ENCODE measurements around the gene PHF2.

The PHF2 gene

DNA sequence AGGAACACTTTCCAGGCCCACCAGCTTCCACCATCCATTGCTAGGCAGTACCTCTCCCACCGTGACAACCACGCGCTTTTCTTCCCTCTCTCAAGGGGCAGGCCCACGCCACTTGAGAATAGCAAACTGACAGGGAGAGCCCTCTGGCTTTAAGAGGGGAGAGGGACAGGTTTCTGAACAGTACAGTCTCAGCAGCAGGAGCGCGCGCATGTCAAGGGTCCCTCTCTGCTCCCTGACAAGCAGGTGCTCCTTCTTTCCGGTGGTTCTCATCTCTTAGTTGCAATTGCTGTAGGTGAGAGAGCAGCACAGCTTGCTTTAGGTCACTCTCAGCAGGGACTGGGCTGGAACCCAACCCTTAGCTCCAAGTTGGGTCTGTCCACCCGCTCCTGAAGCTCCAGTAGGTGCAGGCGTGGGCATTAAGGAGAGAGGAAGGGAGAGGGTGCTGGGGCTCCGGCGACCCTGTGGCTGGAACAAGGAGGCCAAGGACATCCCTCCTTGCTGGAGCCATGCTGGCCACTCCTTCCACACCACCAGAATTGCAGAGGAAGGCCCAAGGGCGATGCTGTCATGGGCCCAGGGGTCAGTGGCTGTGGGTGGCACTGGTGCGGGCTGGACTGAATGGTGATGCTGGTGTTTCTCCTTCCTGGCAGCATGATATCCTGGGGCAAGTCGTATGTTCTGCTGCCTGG lies 9.0 kb upstream of the PHF2 start:
- peak in 3 of 51 donors; percentile 42 to 64 (median 52) for DNase-seq

DNA sequence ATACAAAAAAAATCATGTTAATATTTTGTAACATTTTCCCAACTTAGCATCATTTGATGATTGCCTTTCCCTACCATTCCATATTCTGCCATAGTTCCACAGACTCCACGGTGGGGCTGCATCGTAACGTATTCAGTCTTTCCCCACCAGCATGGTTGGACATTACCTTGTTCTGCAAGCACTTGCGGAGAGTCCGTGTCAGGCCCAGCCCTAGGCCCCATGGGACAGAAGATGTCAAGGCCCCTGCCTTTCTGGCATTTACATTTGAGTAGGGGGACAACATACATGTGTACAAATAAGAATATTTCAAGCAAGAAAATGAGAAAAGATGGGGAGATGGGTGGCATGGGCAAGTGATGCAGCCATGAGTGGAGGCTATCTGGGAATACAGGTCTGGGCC lies 8.2 kb upstream of the PHF2 start:
- no peak for DNase-seq

DNA sequence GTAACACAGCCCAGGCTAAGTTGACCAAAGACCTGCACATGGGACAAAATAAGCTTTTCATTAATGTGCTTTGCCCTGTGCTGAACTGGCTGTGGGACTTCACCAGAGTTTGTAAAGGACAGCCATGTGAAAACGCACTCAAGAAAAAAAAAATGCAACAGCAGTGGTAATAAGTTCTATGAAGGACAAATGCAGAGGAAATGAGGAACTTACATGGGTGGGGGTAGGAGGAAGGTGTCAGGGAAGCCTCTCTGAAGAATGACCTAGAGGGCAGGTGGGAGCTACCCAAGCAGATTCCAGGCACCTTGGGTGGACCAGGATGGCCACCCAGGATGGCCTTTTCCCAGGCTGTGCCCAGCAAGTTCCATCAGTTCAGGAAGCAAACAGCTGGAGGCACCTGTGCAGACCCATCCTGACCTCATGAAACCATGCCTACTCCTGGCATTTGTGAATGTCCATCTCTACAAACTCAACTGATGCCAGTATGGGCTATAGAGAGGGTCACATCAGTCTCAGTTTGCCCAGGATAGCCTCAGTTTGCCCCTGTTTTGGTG lies 6.7 kb upstream of the PHF2 start:
- DNase-seq, result no peak

GRCh38 chr9:93572221-93572620 lies 4.2 kb upstream of the PHF2 start:
- no peak for DNase-seq

- no peak for DNase-seq
These were observed 3.5 kb upstream of the PHF2 start for GRCh38 chr9:93572636-93573515.

- DNase-seq, result no peak
These were observed 2.9 kb upstream of the PHF2 start for GRCh38 chr9:93573516-93573828.

- no peak for DNase-seq
These were observed 2.1 kb upstream of the PHF2 start for GRCh38 chr9:93574091-93574899.

- DNase-seq, result no peak
These were observed 1.2 kb upstream of the PHF2 start for GRCh38 chr9:93574900-93575795.

GRCh38 chr9:93575796-93576257 lies 557 bp upstream of the PHF2 start:
- DNase-seq, result peak in 16 of 51 donors; percentile 26 to 67 (median 40)

DNA sequence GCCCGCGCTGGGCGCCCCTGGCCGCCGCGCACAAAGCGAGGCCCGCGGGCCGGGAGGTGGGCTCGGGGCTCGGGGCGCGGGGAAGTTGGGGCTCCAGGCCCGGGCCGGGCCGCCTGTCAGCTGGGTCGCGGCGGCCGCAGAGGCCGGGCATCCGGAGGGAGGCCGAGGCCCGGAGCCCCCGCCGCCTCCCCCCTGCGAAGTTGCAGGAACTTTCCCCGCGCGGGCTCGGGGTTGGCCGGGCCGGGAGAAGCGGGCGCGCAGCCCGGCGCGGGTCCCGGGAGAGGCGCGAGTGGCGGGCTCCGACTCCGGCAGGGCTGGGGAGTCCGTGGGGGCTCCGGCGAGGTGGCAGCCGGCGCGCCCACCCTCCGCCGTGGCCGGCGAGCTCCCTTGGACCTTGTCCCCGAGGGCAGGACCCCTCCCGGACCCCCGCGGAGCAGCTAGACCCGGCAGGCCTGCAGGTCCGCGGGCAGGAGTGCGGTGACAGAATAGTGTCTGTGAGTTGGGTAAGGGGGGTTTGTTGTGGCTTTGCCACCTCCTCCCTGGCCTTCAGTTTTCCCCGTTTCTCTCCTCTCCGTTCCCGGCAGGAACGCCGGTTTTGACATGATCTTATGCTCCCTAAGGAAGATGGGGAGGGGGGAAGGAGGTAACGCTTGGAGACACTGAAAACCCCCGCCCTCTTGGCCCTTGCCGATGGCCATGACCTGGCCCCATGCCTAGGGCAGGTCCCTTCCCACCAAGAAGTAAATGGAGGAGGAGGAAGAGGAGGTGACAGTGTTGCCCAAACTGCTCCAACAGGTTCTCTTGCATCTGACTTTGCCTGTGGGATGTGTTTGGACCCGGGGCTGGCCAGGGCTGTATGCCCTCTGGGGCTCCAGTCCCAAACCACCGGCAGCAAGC lies 942 bp downstream of the PHF2 start:
- DNase-seq, result peak in 5 of 51 donors; percentile 20 to 52 (median 39)

DNA sequence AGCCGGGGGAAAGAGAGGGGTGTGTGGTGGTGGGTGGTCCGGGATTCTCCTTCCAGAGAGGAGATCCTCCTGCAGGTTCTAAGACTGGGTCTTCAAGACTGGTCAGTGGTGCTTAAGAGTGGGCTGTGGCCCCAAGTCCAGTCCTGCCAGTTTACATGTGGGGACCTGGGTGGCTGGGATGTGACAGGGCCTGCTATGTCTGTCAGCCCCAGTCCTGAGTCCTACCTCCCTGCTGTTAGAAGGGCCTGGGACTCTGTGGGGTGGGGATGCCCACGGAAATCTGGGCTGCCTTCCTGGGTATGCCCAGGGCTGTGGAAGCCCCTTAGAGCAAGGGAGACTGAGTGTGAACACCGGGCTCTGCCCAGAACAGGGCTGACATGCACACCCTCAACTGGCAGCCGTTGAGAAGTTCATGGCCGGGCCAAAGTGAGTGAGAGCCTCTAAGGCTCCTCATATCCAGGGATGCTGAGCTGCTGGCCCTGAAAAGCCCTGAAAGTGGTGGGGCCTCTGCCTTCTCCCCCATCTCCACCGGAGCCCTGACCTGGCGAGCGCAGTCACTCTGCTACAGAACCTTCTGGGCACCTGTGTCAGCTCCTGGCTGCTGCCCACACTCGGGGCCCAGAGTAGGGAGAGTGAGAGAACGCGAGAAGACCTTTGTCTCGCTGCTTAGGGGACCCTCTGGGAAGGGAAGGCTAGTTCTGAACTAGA lies 1.7 kb downstream of the PHF2 start:
- DNase-seq, result no peak

- DNase-seq, result no peak
These were observed 2.5 kb downstream of the PHF2 start for GRCh38 chr9:93578844-93579243.

DNA sequence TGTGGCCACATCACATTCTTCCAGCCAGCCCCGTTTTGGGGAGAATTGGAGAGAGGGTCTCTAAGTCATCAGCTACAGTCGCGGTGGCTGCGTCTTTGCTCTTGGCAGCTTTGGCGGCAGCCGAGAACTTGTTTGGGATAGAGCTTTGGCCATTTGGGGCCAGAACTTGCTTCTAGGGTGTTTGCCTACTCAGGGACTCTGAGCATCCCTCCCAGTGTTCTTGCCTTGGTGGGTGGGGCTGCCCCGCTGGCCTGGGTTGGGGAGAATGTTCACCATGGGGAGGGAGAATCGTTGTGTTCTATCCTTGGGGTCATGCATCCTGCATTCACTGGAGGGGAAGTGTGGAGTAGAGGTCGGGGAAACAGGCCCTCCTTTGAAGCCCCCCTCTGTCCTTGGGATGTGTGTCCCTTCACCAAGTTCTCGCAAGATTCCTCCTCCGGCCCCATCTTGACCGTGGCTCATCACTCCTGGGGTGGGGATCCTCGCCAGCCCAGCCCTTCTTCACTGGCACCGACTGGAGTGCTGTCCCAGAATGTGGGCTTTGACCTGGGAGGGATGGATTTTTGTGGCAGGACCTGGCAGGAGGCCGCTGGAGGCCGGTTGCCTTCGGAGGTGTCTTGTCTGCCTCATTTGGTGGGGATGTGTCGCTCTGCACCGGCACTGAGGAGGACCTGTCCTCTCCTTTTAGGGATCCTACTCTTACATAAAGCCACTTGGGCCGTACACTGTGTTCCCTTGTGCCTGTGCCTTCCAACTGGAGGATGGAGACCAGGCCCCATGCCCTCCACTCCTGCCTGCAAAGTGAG lies 3.5 kb downstream of the PHF2 start:
- DNase-seq, result no peak

- no peak for DNase-seq
These were observed 4.4 kb downstream of the PHF2 start for GRCh38 chr9:93580654-93581380.

- DNase-seq, result no peak
These were observed 5.7 kb downstream of the PHF2 start for GRCh38 chr9:93582115-93582514.

DNA sequence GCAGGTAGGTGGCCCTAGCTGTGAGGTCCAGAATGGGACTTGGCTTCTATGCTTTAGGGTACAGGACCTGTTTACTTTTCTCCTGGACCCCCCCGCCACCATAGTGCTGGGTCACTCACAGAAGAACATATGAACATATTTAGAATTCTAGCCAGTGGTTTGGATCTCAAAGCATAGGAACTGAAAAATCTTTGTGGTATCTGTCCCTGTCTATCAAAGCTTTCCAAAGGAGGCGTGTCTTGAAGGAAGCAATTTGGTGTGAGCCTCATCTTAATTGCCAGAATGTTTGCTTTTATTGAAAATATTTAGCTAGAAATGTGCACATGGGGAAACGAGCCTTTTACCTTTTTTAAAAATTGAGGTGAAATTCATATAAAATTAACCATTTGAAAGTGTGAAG lies 6.2 kb downstream of the PHF2 start:
- no peak for DNase-seq

DNA sequence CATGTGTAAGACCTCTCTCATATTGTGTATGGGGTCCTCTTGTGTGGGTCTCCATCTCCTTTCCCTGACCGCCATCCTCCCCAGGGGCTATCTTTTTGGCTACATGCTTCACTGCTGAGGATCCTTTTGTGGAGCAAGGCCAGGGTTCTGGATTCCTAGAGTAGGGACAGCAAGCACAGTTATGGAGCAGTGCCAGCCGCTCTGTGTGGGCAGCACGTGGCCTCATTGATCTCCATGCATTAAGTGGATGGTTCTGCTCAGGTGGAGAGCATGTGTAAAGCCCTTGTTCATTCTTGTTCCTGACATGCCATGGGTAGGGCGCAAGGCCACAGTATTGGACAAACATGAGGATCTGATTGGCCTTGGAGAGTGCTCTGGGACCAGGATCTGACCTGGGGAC lies 8.9 kb downstream of the PHF2 start:
- DNase-seq, result no peak
